Peyer's patch (tissue), 4 donors: ENCODE data around the gene CUBN.

Source experiments
- CTCF ChIP-seq, 6 experiments: fragments of 450-650 bp in 4 of 6; fragments of 200-600 bp in 2 of 6; sonication (generic) in 1 of 6; IDR thresholded peaks; one replicate each; pipeline ENCODE4 v1.5.1; 2017 to 2019; ENCODE audit warnings: antibody characterized with exemption in 6 of 6, mild to moderate bottlenecking in 3 of 6, moderate library complexity in 1 of 6
- POLR2A ChIP-seq, 2 donors: fragments of 450-650 bp; IDR thresholded peaks; one replicate each; pipeline ENCODE4 v1.5.1; 2017; ENCODE audit warnings: antibody characterized with exemption in 2 of 2, mild to moderate bottlenecking in 2 of 2, moderate library complexity in 2 of 2

- TF ChIP-seq CTCF (IDR thresholded peaks at IDR 0.05) (no peak), POLR2A (IDR thresholded peaks at IDR 0.05) (no peak)
Observed at GRCh38 chr10:16986082-16986405, 143.6 kb downstream of the CUBN start.
